ENCODE measurements around the gene TNNT2.

Gene TNNT2

DNA sequence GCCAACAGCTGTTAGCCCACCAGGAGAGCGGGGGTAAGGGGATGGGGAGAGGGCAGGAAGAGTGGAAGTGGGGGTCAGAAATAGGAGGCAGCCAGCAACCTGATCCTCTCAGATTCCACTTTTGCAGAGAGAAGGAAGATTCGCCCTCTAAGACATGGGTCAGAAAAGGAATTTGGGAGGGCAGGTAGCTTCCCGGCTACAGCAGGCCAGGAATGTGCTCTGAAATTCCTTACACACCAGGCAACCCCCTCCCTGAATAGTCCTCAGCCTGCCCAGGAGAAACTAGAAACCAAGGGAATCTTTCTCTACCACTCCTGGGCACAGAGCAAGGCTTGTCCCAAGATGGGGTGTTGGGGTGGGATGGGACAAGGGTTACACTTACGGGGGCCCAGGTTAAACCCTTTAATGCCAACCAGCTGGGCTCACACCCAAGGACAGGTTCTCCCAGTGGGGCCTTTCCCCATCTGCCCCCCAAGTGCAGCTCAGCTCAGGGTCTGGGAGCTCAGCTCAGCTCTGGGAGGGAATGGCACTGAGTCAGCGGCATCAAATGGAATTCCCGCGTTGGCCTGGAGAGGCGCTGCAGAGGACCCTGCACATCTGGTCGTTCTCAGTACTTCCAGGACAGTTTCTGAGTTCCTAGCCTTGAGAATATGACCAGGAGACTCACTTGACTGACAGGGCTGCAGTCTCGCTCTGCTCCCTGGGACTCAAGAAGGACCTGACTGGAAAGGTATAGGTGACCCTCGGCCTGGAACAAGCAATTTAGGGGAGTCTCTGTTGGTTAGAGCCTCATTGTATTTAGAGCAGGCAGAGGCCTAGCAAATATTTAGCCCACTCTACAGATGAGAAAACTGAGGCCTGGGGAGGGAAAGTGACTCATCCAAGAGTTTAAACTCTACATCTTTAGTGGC is 761 bp downstream of the TNNT2 start:
- TF ChIP-seq RAD21 (IDR thresholded peaks at IDR 0.05; ENCODE audit: low read depth) (peak; percentile 51), CEBPB (IDR thresholded peaks at IDR 0.05) (no peak), TAF1 (IDR thresholded peaks at IDR 0.05; ENCODE audit: low read depth) (no peak), TEAD4 (IDR thresholded peaks at IDR 0.05) (peak; percentile 77)

DNA sequence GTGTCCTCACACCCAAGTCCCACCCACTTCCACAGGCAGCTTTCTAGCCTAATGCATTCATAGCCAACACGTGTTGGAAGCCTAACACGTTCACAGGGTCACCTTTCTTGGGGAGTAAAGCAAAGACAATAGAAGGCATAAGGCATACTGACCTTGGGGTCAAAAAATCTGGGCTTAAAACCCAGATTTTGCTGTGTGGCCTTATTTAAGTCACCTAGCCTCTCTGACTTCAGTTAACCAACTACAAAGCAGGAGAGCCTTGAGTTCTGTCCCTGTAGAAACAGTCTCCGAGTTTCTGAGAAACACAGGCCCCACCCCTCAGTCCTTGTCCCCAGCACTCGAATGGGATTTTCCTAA is 1.4 kb downstream of the TNNT2 start:
- TF ChIP-seq CEBPB (IDR thresholded peaks at IDR 0.05) = no peak
- TF ChIP-seq TAF1 (IDR thresholded peaks at IDR 0.05; ENCODE audit: low read depth) = no peak
- TF ChIP-seq, protein P1, sequence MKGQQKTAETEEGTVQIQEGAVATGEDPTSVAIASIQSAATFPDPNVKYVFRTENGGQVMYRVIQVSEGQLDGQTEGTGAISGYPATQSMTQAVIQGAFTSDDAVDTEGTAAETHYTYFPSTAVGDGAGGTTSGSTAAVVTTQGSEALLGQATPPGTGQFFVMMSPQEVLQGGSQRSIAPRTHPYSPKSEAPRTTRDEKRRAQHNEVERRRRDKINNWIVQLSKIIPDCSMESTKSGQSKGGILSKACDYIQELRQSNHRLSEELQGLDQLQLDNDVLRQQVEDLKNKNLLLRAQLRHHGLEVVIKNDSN (IDR thresholded peaks at IDR 0.05) = no peak
- TF ChIP-seq TEAD4 (IDR thresholded peaks at IDR 0.05) = no peak
- no peak for TF ChIP-seq RAD21 (IDR thresholded peaks at IDR 0.05; ENCODE audit: low read depth)
- no peak for TF ChIP-seq EGR1 (IDR thresholded peaks at IDR 0.05)
- TF ChIP-seq EP300 (IDR thresholded peaks at IDR 0.05; ENCODE audit: borderline replicate concordance) = no peak
- TF ChIP-seq, protein P2, sequence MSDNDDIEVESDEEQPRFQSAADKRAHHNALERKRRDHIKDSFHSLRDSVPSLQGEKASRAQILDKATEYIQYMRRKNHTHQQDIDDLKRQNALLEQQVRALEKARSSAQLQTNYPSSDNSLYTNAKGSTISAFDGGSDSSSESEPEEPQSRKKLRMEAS (IDR thresholded peaks at IDR 0.05) = no peak
- no peak for TF ChIP-seq FOXM1 (IDR thresholded peaks at IDR 0.05; ENCODE audit: borderline replicate concordance, low read depth)
- TF ChIP-seq NFIC (IDR thresholded peaks at IDR 0.05) = no peak

DNA sequence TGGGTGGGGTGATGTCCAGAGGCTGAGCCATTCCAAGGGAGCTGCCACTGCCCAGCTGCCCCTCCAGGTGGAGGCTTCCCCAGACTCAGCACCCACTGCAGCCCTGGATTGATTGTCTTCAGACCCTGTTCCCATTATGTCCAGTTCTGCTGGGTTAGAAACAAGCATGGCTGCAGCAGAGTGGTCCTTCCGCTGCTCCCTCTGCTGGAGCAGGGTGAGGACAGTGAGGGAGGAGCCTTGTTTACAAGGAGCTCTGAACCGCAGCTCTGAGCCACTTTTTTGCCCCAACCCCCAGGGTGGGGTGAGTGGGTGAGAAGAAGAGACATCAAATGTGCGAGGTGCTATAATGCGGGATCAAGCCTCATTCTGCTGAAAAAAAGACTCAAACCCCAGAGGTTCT is 2.3 kb downstream of the TNNT2 start:
- TF ChIP-seq EGR1 (IDR thresholded peaks at IDR 0.05) = no peak
- no peak for TF ChIP-seq CEBPB (IDR thresholded peaks at IDR 0.05)
- TF ChIP-seq ZBTB7A (IDR thresholded peaks at IDR 0.05; ENCODE audit: low read depth) = no peak
- no peak for TF ChIP-seq TAF1 (IDR thresholded peaks at IDR 0.05; ENCODE audit: low read depth)
- no peak for TF ChIP-seq RAD21 (IDR thresholded peaks at IDR 0.05; ENCODE audit: low read depth)
- TF ChIP-seq, protein P2 (IDR thresholded peaks at IDR 0.05) = no peak
- no peak for TF ChIP-seq TEAD4 (IDR thresholded peaks at IDR 0.05)
- no peak for TF ChIP-seq EP300 (IDR thresholded peaks at IDR 0.05; ENCODE audit: borderline replicate concordance)
- no peak for TF ChIP-seq YY1 (IDR thresholded peaks at IDR 0.05; ENCODE audit: low read depth)
- TF ChIP-seq, protein P1 (IDR thresholded peaks at IDR 0.05) = no peak
- no peak for TF ChIP-seq FOXM1 (IDR thresholded peaks at IDR 0.05; ENCODE audit: borderline replicate concordance, low read depth)
- no peak for TF ChIP-seq NFIC (IDR thresholded peaks at IDR 0.05)
- no peak for TF ChIP-seq CREB1 (IDR thresholded peaks at IDR 0.05; ENCODE audit: low read depth)
- TF ChIP-seq, protein P3, sequence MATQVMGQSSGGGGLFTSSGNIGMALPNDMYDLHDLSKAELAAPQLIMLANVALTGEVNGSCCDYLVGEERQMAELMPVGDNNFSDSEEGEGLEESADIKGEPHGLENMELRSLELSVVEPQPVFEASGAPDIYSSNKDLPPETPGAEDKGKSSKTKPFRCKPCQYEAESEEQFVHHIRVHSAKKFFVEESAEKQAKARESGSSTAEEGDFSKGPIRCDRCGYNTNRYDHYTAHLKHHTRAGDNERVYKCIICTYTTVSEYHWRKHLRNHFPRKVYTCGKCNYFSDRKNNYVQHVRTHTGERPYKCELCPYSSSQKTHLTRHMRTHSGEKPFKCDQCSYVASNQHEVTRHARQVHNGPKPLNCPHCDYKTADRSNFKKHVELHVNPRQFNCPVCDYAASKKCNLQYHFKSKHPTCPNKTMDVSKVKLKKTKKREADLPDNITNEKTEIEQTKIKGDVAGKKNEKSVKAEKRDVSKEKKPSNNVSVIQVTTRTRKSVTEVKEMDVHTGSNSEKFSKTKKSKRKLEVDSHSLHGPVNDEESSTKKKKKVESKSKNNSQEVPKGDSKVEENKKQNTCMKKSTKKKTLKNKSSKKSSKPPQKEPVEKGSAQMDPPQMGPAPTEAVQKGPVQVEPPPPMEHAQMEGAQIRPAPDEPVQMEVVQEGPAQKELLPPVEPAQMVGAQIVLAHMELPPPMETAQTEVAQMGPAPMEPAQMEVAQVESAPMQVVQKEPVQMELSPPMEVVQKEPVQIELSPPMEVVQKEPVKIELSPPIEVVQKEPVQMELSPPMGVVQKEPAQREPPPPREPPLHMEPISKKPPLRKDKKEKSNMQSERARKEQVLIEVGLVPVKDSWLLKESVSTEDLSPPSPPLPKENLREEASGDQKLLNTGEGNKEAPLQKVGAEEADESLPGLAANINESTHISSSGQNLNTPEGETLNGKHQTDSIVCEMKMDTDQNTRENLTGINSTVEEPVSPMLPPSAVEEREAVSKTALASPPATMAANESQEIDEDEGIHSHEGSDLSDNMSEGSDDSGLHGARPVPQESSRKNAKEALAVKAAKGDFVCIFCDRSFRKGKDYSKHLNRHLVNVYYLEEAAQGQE (IDR thresholded peaks at IDR 0.05; ENCODE audit: low read depth) = no peak
- TF ChIP-seq TCF12 (IDR thresholded peaks at IDR 0.05; ENCODE audit: low read depth) = no peak

DNA sequence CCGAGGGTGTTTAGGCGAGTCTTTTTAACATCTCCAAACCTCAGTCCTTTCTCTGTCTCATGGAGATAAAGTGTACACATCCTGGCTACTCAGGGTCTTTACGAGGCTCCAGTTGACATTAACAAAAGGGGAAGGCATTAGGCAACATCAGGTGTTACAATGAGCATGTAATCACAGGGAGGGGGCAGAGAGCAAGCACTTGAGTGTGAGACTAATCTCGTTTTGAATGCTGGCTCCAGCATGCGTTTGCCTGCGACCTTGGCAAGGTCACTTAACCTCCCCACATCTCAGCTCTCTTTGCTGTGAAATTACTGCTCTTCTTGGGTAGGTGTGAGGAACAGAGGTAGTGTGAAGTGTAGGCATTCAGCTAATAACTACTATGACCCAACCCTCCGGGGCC is 3.1 kb downstream of the TNNT2 start:
- no peak for TF ChIP-seq CEBPB (IDR thresholded peaks at IDR 0.05)
- TF ChIP-seq, protein P3 (IDR thresholded peaks at IDR 0.05; ENCODE audit: low read depth) = no peak
- TF ChIP-seq RAD21 (IDR thresholded peaks at IDR 0.05; ENCODE audit: low read depth) = no peak
- TF ChIP-seq NFIC (IDR thresholded peaks at IDR 0.05) = no peak
- TF ChIP-seq TCF12 (IDR thresholded peaks at IDR 0.05; ENCODE audit: low read depth) = no peak
- TF ChIP-seq EGR1 (IDR thresholded peaks at IDR 0.05) = no peak
- TF ChIP-seq, protein P1 (IDR thresholded peaks at IDR 0.05) = no peak

DNA sequence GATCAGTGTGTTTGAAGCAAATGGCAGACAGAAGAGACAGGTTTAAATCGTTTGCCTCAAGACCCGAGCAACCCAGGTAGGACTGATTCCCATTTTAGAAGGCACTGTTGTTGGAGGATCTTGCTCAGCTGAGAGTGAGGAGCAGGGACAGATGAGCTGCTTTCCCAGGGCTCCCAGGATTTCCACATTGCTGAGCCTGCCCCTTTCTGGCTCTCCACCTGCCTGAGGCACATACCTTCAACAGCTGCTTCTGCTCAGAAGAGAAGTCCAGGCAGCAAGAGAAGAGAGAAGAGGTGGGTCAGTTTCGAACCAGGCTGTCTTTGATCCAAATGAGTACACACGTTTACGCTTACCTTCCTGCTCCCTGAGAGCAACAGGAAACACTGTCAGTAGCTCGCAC is 5.7 kb downstream of the TNNT2 start:
- no peak for TF ChIP-seq EGR1 (IDR thresholded peaks at IDR 0.05)
- no peak for TF ChIP-seq RAD21 (IDR thresholded peaks at IDR 0.05; ENCODE audit: low read depth)
- TF ChIP-seq FOXM1 (IDR thresholded peaks at IDR 0.05; ENCODE audit: borderline replicate concordance, low read depth) = no peak

DNA sequence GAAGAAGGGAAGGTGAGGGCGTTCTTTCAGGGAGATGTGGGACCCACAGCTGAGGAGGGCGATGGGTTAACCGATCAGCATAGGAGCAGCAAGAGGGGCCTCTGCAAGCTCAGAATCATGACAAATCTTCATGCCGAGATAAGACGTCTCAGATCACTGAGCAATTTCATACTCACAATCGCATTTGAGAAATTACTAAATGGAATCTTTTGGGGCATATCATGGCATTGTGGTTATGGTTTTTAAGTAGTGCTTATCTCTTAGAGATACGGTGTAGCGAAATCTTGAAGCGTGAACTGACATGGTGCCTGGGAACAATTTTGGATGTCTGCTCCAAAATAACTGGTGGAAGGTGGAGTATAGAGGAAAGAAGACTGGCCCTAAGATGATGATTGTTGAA is 6.2 kb downstream of the TNNT2 start:
- TF ChIP-seq RAD21 (IDR thresholded peaks at IDR 0.05; ENCODE audit: low read depth) (no peak), EP300 (IDR thresholded peaks at IDR 0.05; ENCODE audit: borderline replicate concordance) (no peak), TCF12 (IDR thresholded peaks at IDR 0.05; ENCODE audit: low read depth) (no peak), CEBPB (IDR thresholded peaks at IDR 0.05) (no peak), FOXM1 (IDR thresholded peaks at IDR 0.05; ENCODE audit: borderline replicate concordance, low read depth) (no peak), TAF1 (IDR thresholded peaks at IDR 0.05; ENCODE audit: low read depth) (no peak), NFIC (IDR thresholded peaks at IDR 0.05) (no peak), EGR1 (IDR thresholded peaks at IDR 0.05) (no peak), TEAD4 (IDR thresholded peaks at IDR 0.05) (no peak), ZBTB7A (IDR thresholded peaks at IDR 0.05; ENCODE audit: low read depth) (no peak)
- TF ChIP-seq, protein P1 (IDR thresholded peaks at IDR 0.05) = no peak
- TF ChIP-seq, protein P3 (IDR thresholded peaks at IDR 0.05; ENCODE audit: low read depth) = no peak
